C4-2B (cell line): ENCODE measurements around the gene PGAP6.
"Not testable (repeated sequence)": the region's sequence is repeated elsewhere in the genome, so short reads cannot be mapped to it uniquely, and the experiment has no call there.

Experiments used
- H3K27ac ChIP-seq: fragments of 450-650 bp; 2 replicates; pipeline ENCODE4 v1.5.1; 2017
- CTCF ChIP-seq: fragments of 450-650 bp; conservative IDR thresholded peaks from 2 replicates; pipeline ENCODE4 v1.5.1; 2017; ENCODE audit warnings: mild to moderate bottlenecking
- ZFX ChIP-seq: fragments of 450-650 bp; IDR thresholded peaks from 2 replicates; pipeline ENCODE4 v1.6.1; 2017

PGAP6 gene

GRCh38 chr16:340370-341091, 41.2 kb downstream of the PGAP6 start:
- no peak overlapping the region for H3K27ac ChIP-seq

GRCh38 chr16:339680-340079, 42.1 kb downstream of the PGAP6 start:
- no peak for TF ChIP-seq ZFX
- TF ChIP-seq CTCF = no peak
- no peak overlapping the region for H3K27ac ChIP-seq

More at GRCh38 chr16:340370-341091, 41.2 kb downstream of the PGAP6 start:
- TF ChIP-seq ZFX = no peak
- TF ChIP-seq CTCF = no peak

- TF ChIP-seq CTCF (no peak), ZFX (no peak)
- no peak overlapping the region; the same call in 1 of the 2 replicates for H3K27ac ChIP-seq
Measured at GRCh38 chr16:337975-338575, 43.7 kb downstream of the PGAP6 start.

GRCh38 chr16:337437-337836, 44.3 kb downstream of the PGAP6 start:
- TF ChIP-seq ZFX (no peak), CTCF (no peak)

GRCh38 chr16:336269-336668, 45.5 kb downstream of the PGAP6 start:
- TF ChIP-seq ZFX (no peak), CTCF (no peak)
- H3K27ac ChIP-seq = no peak overlapping the region

More at GRCh38 chr16:337437-337836, 44.3 kb downstream of the PGAP6 start:
- H3K27ac ChIP-seq = peak overlapping the region; percentile 4; the same call in 1 of the 2 replicates

- not testable (repeated sequence) for H3K27ac ChIP-seq
Measured at GRCh38 chr16:334861-335632, 46.7 kb downstream of the PGAP6 start.

GRCh38 chr16:334164-334832, 47.5 kb downstream of the PGAP6 start:
- H3K27ac ChIP-seq = not testable (repeated sequence)
